ACC112 (cell line): Measurements from ENCODE around the gene SALL2.

Experiments used
- H2AFZ ChIP-seq: fragments of 200-600 bp; sonication (generic); one replicate; pipeline ENCODE4 v1.6.0; 2017; ENCODE audit warnings: antibody characterized with exemption, low read length; ENCODE audit not compliant: unreplicated experiment
- H3K27ac ChIP-seq: fragments of 200-600 bp; sonication (generic); 2 replicates; pipeline ENCODE4 v1.5.1; 2014; ENCODE audit warnings: low read depth, mild to moderate bottlenecking, antibody characterized with exemption, low read length, moderate library complexity
- H3K27me3 ChIP-seq: fragments of 200-600 bp; sonication (generic); 2 replicates; pipeline ENCODE4 v1.6.1; 2014; ENCODE audit warnings: mild to moderate bottlenecking, antibody characterized with exemption, low read length, moderate library complexity, mixed read lengths; ENCODE audit not compliant: insufficient read depth
- H3K36me3 ChIP-seq: fragments of 200-600 bp; sonication (generic); 2 replicates; pipeline ENCODE4 v1.6.1; 2016; ENCODE audit warnings: mild to moderate bottlenecking, antibody characterized with exemption, low read length, moderate library complexity, mixed read lengths; ENCODE audit not compliant: insufficient read depth
- H3K4me1 ChIP-seq: fragments of 200-600 bp; sonication (generic); one replicate; pipeline ENCODE4 v1.6.1; 2016; ENCODE audit warnings: low read length, mixed read lengths; ENCODE audit not compliant: insufficient read depth, unreplicated experiment, control insufficient read depth
- H3K4me3 ChIP-seq: fragments of 200-600 bp; sonication (generic); 2 replicates; pipeline ENCODE4 v1.5.1; 2014; ENCODE audit warnings: mild to moderate bottlenecking, low read depth, low read length
- H3K79me2 ChIP-seq: fragments of 200-600 bp; sonication (generic); one replicate; pipeline ENCODE4 v1.6.0; 2016; ENCODE audit warnings: low read length; ENCODE audit not compliant: control insufficient read depth, unreplicated experiment, insufficient read depth

Gene SALL2

DNA sequence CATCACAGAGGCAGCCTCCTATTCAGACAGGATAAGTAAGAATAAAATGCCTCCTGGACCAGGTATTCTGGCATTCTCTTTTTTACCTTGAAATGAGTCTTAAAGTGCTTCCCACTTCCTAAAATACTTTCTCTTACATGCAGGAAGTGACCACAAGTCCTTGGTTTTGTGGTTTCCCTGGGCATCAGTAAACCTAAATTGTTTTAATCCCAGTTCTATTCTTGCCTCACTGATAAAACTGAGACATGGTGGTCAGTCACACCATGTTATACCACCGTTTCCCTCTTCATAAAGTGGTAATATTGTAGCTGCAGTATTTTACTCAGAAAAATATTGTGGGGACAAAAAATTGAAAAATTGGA is 1.2 kb upstream of the SALL2 start:
- Histone ChIP-seq H3K4me1 (peaks cover 7% of the 10 kb centered on the region), H2AFZ (no peak overlapping the region), H3K27ac (no peak overlapping the region), H3K79me2 (no peaks in the 10 kb centered on the region), H3K36me3 (no peaks in the 10 kb centered on the region), H3K4me3 (no peak overlapping the region), H3K27me3 (no peaks in the 10 kb centered on the region)

DNA sequence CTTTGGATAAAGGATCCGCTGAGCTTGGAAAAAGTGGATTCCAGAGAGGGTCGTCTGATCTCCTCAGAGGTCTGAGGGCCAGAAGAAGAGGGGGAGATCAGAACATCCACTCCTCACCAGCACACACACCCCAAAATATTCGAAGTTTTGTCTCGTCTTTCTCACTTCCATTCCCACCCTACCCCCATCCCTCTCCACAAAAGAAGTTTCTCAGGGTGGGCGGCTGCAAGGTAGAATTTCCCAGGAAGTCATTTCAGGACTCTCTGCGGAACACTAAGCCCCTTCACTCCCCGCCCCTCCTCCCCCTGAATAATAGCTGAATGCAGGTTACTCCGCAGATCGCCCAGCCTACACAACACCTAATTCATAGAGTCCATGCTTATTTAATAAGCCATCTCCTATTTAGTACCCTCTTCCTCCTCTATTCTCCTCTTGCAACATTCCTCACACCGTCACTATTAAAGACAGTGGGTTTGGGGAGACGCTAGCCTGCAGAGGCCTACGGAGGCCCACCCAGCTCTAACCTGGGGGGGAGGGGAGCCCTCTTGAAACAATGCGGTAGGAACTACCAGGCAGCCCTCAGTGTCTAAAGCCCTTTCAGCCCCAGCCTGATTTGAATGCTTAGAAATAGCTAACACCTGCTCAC is 649 bp upstream of the SALL2 start:
- peak overlapping the region; percentile 93 for H2AFZ ChIP-seq
- peaks cover 9% of the 10 kb centered on the region for H3K4me1 ChIP-seq
- H3K27ac ChIP-seq = no peak overlapping the region
- H3K36me3 ChIP-seq = no peaks in the 10 kb centered on the region
- H3K79me2 ChIP-seq = no peaks in the 10 kb centered on the region
- H3K27me3 ChIP-seq = no peaks in the 10 kb centered on the region
- H3K4me3 ChIP-seq = peak overlapping the region; percentile 95

DNA sequence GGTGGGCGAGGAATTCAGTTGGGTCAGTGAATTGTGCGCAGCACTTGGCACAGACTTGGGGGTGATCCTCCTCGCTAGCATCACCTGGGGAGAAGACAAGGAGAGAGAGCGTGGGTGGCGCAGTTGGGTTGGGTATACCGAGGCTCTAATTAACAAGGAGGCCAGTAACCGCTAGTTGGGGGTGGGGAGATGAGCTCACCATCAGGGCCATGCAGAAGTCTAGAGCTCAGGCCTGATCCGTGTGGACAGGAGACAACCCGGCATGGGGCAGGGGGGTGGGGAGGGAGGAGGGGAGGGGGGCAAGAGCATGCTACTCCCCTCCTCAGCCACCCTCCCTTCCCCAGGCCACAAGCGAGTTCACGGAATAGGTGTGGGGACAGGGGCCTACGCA is 580 bp downstream of the SALL2 start:
- H3K36me3 ChIP-seq = no peaks in the 10 kb centered on the region
- no peak overlapping the region for H3K27ac ChIP-seq
- no peaks in the 10 kb centered on the region for H3K27me3 ChIP-seq
- H3K4me3 ChIP-seq = peak overlapping the region; percentile 95
- peak overlapping the region; percentile 93 for H2AFZ ChIP-seq
- H3K79me2 ChIP-seq = peaks cover 2% of the 10 kb centered on the region
- H3K4me1 ChIP-seq = peaks cover 19% of the 10 kb centered on the region

DNA sequence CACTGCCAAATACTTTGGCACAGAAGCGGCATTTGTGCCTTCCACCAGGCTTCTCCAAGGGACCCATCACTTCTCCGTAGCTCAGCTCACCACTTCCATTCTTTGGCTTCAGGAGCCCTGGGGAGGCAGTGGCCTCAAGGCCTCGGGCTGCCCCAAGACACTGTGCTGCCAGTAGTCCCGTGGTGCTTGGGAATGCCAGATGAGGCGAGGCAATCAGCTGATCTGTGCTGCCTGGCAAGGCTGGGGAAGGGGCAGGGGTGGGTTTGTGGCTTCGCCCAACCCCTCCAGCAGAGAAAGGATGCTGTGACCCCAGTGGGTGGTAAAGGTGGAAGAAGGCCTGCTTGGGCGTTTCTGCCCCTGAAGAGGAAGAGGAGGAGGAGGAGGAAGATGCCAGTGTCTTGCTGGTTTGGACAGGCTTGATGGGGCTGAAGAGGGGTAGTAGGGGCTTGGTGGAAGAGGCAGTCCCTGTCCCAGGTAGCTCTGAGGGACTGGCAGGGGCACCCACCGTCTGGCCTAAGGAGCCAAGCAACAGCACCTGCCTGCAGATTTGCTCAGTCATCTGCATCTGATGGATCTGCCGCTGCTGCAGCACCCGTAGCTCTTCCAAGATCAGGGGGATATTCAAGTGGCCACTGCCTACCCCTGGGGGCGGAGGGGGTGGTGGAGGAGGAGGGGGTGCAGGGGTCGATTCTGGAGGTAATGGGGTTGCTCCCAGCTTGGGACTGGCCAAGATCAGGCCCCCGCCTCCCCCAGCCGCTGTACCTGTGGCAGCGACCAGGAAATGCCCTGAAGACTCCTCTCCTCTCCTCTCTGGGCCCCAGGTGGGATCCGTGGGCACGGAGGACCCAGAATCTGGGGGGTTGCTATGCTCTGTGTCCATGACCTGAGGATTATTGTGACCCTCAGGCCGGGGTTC is 1.3 kb downstream of the SALL2 start:
- Histone ChIP-seq H2AFZ (no peak overlapping the region), H3K79me2 (peaks cover 2% of the 10 kb centered on the region), H3K36me3 (no peaks in the 10 kb centered on the region), H3K27ac (no peak overlapping the region), H3K27me3 (no peaks in the 10 kb centered on the region), H3K4me1 (peaks cover 19% of the 10 kb centered on the region), H3K4me3 (peak overlapping the region; percentile 95)

DNA sequence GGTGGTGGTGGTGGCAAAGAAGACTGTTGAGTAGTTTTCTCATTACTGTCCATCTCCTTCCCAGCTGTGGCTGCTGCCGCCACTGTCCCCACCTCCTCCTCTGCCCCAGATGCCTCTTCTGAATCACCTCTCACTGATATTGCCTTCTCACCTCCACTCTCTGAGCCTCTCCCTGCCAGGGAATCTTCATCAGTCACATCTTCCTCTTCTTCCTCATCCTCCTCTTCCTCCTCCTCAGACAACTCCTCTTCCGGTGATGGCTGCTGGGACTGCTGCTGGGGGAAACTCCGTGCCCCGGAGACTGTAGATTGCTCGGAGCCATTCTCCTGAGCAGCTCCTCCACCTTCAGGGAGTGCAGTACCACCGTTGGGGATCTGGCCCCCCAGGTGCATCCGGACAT is 2.9 kb downstream of the SALL2 start:
- H3K4me3 ChIP-seq = no peak overlapping the region
- no peaks in the 10 kb centered on the region for H3K36me3 ChIP-seq
- peaks cover 19% of the 10 kb centered on the region for H3K4me1 ChIP-seq
- no peak overlapping the region for H2AFZ ChIP-seq
- no peak overlapping the region for H3K27ac ChIP-seq
- H3K79me2 ChIP-seq = peaks cover 2% of the 10 kb centered on the region
- no peaks in the 10 kb centered on the region for H3K27me3 ChIP-seq

DNA sequence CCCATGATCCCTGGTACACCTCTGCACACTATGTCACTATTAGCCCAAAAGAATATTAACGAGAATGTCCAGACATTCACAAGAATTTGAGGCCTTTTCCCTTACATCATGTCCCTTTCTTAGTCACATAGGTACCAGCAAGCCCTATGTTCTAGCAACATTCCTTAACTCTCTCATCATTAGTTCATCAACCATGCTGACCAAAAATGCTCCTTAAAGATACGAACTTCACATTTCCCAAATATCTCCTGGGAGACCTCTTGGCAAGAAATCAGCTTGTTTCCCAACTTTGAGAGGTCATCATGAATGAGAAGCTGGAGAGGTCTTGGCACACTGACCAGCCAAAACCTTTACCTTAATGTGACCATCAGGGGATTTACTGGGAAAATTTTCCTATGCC is 4.6 kb downstream of the SALL2 start:
- Histone ChIP-seq H3K4me3 (no peak overlapping the region), H2AFZ (no peak overlapping the region), H3K4me1 (peaks cover 16% of the 10 kb centered on the region), H3K36me3 (no peaks in the 10 kb centered on the region), H3K27ac (peak overlapping the region; percentile 72), H3K27me3 (no peaks in the 10 kb centered on the region), H3K79me2 (peaks cover 2% of the 10 kb centered on the region)

DNA sequence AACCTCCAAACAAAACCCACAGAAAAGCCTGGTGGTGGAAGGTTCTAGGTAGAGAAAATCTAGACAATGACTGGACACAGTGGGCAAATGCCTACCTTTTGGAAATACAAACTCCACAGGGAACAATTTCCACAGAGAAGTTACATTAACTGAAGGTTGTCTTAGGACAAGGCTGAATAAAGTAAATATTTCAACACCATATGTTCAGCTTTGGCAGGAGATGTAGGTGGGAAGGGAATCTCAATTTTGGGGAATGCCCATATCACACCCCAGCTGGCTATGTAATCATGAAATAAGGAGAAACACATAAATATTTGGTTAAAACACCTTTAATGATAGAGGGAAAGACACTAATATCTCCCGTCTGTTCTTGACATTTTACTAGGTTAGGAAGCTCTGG is 5.4 kb downstream of the SALL2 start:
- Histone ChIP-seq H3K36me3 (no peaks in the 10 kb centered on the region), H3K4me3 (no peak overlapping the region; the same call in 1 of the 2 replicates), H3K4me1 (peaks cover 16% of the 10 kb centered on the region), H3K79me2 (peaks cover 2% of the 10 kb centered on the region), H2AFZ (no peak overlapping the region), H3K27ac (peak overlapping the region; percentile 72), H3K27me3 (no peaks in the 10 kb centered on the region)

DNA sequence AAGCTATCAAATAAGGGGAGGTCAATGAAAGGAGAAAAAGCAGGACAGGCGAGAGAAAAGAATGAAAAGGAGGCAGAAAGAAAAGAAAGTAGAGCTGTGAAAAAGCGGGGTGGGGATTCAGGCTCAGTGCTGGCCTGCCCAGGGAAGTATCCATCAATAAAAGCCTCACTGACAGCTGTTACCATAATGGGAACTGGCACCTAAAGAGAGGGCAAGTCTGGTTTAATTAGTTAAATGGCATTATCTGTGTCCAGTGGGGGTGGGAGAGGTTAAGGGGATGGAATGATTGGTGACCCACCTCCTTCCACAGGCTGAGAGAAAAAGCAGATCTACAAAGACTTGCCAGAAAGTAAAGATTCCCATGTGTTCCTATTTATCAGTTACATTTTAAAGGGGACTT is 7.4 kb downstream of the SALL2 start:
- H3K36me3 ChIP-seq = no peaks in the 10 kb centered on the region
- H3K27me3 ChIP-seq = no peaks in the 10 kb centered on the region
- H3K4me3 ChIP-seq = no peak overlapping the region
- no peak overlapping the region for H3K27ac ChIP-seq
- peaks cover 2% of the 10 kb centered on the region for H3K79me2 ChIP-seq
- H2AFZ ChIP-seq = no peak overlapping the region
- H3K4me1 ChIP-seq = peaks cover 12% of the 10 kb centered on the region

DNA sequence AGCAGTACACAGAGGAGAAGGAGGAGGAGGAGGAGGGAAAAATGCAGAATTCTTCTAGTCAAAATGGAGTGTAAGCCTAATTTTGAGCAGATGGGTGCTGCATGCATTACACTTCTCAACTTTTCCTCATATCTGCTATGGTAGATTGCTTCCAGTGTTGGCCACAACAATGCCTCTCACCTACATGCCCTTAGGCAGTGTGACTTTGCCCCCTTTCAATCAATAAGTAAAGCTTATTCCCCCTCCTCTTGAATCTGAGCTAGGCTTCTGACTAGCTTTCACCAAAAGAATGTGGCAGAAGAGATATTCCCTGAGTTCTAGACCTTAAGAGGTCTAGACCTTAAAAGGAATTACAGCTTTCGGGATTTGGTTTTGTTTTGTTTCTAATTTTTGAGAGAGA is 11.8 kb downstream of the SALL2 start:
- Histone ChIP-seq H3K27me3 (no peaks in the 10 kb centered on the region), H3K27ac (no peak overlapping the region), H3K4me1 (peaks cover 8% of the 10 kb centered on the region), H3K79me2 (peaks cover 17% of the 10 kb centered on the region), H3K4me3 (no peak overlapping the region), H2AFZ (no peak overlapping the region), H3K36me3 (no peaks in the 10 kb centered on the region)

DNA sequence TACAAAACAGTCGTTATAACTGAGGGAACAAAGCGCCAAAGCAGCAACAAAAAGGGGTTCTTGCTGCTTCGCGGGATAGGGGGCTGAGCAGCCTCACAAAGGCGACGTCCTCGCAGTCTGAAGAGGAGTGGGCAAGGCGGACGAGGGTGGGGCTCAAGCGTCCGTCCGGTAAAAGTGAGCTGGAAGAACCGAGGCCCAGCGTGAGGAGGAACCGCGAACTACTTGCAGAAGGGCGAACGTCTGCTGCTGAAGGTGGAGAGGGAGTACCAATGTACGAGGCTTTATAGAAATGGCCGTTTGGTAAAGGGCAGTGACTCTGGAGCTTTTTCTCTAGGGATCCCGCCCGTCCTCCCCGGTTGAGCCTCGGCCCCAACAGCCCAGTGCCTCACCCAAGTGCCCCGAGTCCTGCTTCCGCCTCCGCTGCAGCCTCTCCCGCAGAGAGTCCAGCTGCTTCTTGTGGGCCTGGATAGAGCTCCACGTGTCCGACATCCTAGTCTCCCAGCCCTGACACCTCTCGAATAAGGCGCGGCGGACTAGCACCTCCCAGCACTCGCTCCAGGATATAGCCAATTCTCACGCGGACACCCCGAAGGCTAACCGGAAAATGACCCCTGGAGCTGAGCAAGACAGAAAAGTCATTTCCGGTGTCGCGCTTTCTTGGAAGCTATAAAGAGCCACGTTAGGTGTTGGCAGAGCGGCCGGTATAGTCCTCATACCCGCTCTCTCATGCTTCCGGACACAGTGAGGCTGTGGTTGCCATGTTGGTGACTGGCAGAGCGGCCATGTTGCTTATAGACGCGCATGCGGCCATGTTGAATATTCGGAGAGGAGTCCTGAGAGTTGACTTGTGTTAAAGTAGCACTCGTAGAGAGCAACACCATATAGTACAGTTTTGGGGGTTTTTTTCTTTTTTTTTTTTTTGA is 15.2 kb downstream of the SALL2 start, which contains the start of gene METTL3:
METTL3 (minus strand) TSS at position 606 of the 923 bp plus-strand sequence; CDS start at position 489, 117 bp downstream.
- Histone ChIP-seq H3K4me3 (peak within 1 kb of the TSS; percentile 100), H3K79me2 (peaks cover 44% of the 10 kb centered on the region), H3K36me3 (peaks cover 9% of the 10 kb centered on the region), H3K27ac (peak within 1 kb of the TSS; percentile 74), H3K27me3 (no peaks in the 10 kb centered on the region), H3K4me1 (peaks cover 14% of the 10 kb centered on the region), H2AFZ (peak within 1 kb of the TSS; percentile 76)
